Central memory CD8-positive, alpha-beta T cell (primary cell): ENCODE results near the gene NDRG3.
A peak's percentile ranks its signal among the peaks of the same experiment; 100 is the strongest.

ENCODE experiments used
- ATAC-seq: fragments of 150-1000 bp; cut with Tn5 transposase; replicated peaks from 2 replicates; pipeline ENCODE4 v1.10.0; 2022; ENCODE audit warnings: mild to moderate bottlenecking, moderate FRiP score, moderate number of reproducible peaks; ENCODE audit not compliant: poor library complexity, severe bottlenecking; ENCODE audit errors: extremely low read depth
- DNase-seq, 2 donors: peaks; one replicate each; pipeline ENCODE4 v3.0.0; 2021; ENCODE audit warnings: low spot score in 2 of 2
- H3K27ac Mint-ChIP-seq: one replicate; pipeline ENCODE4 v1.8.0; 2022; ENCODE audit warnings: low read depth, mild to moderate bottlenecking, moderate library complexity, mixed read lengths
- H3K27me3 Mint-ChIP-seq: one replicate; pipeline ENCODE4 v1.8.0; 2022; ENCODE audit warnings: mixed read lengths
- H3K36me3 Mint-ChIP-seq: one replicate; pipeline ENCODE4 v1.8.0; 2022; ENCODE audit warnings: mild to moderate bottlenecking, moderate library complexity, mixed read lengths; ENCODE audit not compliant: insufficient read depth
- H3K4me1 Mint-ChIP-seq: one replicate; pipeline ENCODE4 v1.8.0; 2022; ENCODE audit warnings: mixed read lengths
- H3K4me3 Mint-ChIP-seq: one replicate; pipeline ENCODE4 v1.8.0; 2022; ENCODE audit warnings: mild to moderate bottlenecking, moderate library complexity, mixed read lengths
- H3K9me3 Mint-ChIP-seq: one replicate; pipeline ENCODE4 v1.8.0; 2022; ENCODE audit warnings: mixed read lengths

Gene NDRG3

DNA sequence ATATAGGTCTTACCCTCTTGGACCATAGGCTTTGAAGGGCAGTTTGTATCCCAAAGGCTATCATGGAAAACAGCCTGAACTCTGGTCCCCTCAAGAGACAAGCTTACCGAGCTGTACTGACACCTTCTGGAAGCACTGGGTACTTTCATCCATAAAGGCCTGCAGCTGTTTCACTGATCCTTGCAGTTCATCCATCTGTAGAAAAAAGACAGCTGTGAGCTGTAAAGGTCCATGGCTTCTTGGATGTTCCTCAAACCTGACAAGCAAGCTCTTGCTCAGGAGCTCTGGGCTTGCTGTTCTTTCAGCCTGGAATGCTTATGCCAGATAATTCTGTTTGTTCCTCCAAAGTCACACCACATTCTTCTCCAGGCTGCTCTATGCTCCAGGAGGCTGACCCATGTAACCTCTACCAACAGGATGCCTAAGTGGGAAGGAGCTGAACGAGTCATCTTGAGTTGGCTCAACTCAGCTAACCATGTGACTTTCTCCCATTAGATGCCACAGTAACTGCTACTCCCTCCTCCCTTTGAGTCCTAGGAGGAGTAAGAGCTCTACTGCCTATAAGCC is 8.8 kb upstream of the NDRG3 start:
- H3K36me3 Mint-ChIP-seq, result peaks cover 17% of the 10 kb centered on the region
- no peak overlapping the region for H3K4me3 Mint-ChIP-seq
- H3K9me3 Mint-ChIP-seq, result no peaks in the 10 kb centered on the region
- H3K27ac Mint-ChIP-seq, result no peak overlapping the region
- peak; percentile 68 for ATAC-seq
- H3K27me3 Mint-ChIP-seq, result no peaks in the 10 kb centered on the region
- H3K4me1 Mint-ChIP-seq, result peaks cover 6% of the 10 kb centered on the region
- DNase-seq, result peak in 1 of 2 donors; percentile 18

DNA sequence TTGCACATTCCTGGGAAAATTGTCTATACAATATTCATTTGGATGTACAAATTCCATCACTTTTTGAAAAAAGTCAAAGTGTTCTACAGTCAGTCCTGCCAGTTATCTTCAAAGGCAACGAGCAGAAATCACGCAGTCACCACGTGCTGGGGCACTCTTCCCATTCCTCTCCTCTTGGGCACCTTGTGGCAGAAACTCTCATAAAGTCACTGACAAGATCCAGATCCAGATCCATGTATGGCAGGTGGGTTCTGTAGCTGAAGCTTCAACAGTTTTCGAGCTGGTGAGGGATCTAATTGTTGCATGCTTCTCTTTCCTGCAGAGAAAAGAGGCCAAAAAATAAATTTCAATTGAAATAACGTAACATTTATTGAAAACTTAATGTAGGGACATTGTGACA is 6.7 kb upstream of the NDRG3 start:
- Mint-ChIP-seq H3K36me3 (peaks cover 14% of the 10 kb centered on the region), H3K27ac (no peak overlapping the region), H3K9me3 (no peaks in the 10 kb centered on the region), H3K4me3 (no peak overlapping the region), H3K27me3 (no peaks in the 10 kb centered on the region), H3K4me1 (peaks cover 3% of the 10 kb centered on the region)
- no peak for DNase-seq
- ATAC-seq, result no peak

DNA sequence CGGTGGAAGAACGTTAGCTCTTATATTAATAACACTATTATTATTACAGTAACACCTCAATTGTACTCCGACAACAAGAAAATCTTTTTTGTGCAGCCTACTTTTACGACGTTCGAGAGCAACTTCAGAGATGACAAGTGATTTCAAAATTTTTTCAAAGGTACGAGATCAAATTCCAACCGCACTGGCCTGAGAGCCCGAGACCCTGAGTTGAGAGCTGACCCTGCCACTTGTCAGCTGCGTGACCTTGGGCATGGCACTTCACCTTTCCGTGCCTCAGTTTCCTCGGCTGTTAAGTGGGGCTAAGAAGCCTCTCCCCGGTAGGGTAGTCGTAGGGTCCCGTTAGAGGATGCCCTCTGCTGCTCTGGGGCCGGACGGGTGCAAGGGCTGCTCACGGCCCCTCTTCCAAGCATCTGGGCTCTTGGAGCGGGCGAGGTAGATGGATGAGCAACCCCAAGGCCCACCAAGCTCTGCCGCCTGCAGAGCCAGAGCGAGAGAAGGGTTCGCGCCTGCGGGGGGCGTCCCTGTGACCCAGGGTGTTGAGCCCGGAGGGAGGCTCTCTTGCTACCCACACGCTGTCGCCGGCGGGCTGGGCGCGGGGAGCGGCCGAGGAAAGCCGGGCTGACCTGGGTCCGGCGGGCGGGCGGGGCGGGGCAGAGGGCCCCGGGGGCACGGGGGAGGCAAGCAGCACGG is 510 bp downstream of the NDRG3 start:
- Mint-ChIP-seq H3K4me3 (peak overlapping the region; percentile 89), H3K27me3 (no peaks in the 10 kb centered on the region), H3K36me3 (peaks cover 2% of the 10 kb centered on the region), H3K27ac (peak overlapping the region; percentile 73), H3K9me3 (no peaks in the 10 kb centered on the region), H3K4me1 (peaks cover 38% of the 10 kb centered on the region)
- peak; percentile 45 for ATAC-seq
- DNase-seq, result peak in 1 of 2 donors; percentile 18

DNA sequence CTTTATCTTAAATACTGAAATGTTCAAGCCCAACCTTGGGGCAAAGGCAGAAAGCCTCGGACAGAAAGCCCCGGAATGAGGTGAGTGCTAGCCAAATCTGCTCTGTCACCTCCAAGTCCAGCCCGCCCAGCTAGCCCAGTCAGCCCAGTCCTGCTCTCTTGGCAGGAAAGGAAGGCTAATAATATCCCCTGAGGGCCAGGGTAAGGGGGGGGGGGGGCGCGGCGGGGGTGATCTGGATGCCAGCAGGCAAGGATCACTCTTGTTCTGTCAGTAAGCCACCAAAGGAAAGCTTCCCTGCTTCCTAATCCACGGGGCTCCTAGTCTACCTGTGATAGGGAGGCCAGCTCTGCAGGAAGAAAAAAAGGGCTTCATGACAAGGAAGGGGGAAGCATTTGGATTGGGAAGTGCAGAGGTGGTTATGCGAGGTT is 1.1 kb downstream of the NDRG3 start:
- H3K4me1 Mint-ChIP-seq, result peaks cover 38% of the 10 kb centered on the region
- peak overlapping the region; percentile 89 for H3K4me3 Mint-ChIP-seq
- peaks cover 2% of the 10 kb centered on the region for H3K36me3 Mint-ChIP-seq
- no peaks in the 10 kb centered on the region for H3K9me3 Mint-ChIP-seq
- H3K27ac Mint-ChIP-seq, result peak overlapping the region; percentile 73
- ATAC-seq (no peak), DNase-seq (no peak)
- H3K27me3 Mint-ChIP-seq, result no peaks in the 10 kb centered on the region

DNA sequence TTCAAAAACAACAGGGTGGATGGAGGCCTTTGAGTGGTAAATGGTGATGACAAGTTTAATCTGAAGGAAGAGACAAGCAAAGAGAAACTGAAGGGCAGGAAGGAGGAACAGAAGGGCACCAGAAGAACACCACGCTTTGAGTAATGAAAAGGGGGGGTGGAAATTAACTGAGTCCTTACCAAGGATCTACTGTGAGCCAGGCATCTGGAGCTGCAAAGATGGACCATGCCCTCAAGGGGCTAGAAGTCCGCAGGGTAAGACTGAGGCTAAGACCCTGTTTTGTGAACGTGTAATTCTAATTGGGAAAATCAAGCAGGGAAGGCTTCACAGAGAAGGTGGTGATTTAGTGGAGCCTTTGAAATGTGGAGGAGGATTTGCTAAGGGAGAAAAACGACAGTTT is 1.6 kb downstream of the NDRG3 start:
- H3K27me3 Mint-ChIP-seq, result no peaks in the 10 kb centered on the region
- H3K9me3 Mint-ChIP-seq, result no peaks in the 10 kb centered on the region
- H3K4me3 Mint-ChIP-seq, result peak overlapping the region; percentile 89
- peaks cover 38% of the 10 kb centered on the region for H3K4me1 Mint-ChIP-seq
- H3K27ac Mint-ChIP-seq, result peak overlapping the region; percentile 39
- DNase-seq, result no peak
- ATAC-seq, result no peak
- peaks cover 2% of the 10 kb centered on the region for H3K36me3 Mint-ChIP-seq

DNA sequence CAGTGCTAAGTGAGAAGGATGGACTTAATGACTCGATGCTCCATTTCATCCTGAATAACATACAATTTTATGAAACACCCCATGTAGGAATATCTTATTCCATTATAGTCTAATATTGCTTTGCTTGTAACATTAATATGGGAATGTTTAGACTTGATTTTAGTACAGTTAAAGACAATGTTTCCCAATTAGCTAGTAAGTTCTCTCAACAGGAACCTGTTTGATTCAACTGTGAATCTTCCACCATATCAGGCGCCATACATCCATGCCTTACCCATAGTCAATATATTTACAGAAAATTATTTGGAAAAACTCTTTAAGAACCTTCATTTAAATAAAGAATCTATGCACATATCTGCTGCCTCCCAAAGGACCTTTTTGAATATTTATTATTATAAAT is 3.3 kb downstream of the NDRG3 start:
- peaks cover 38% of the 10 kb centered on the region for H3K4me1 Mint-ChIP-seq

DNA sequence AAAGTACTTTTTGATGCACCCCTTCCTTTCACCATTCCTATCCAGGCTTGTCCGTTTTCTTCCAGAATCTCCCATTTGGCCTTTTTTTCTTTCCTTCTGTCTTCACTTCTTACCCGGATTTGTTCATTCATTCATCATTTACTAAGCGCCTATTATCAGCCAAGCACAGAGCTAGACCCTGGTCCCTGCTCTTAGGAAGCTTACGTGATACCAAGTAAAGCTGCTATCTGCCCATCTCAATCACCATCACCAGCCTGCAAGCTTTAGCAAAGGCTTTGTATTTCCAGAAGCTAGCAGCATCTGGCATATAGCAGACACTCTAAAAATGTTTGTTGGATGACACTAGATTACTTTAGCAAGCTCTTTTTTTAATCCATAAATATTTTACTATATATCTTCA is 4.8 kb downstream of the NDRG3 start:
- Mint-ChIP-seq H3K4me3 (no peak overlapping the region), H3K36me3 (peaks cover 3% of the 10 kb centered on the region), H3K27me3 (no peaks in the 10 kb centered on the region), H3K27ac (no peak overlapping the region), H3K4me1 (peaks cover 31% of the 10 kb centered on the region), H3K9me3 (no peaks in the 10 kb centered on the region)
- ATAC-seq (no peak), DNase-seq (no peak)

More for the DNA sequence above, 3.3 kb downstream of the NDRG3 start:
- DNase-seq (no peak), ATAC-seq (no peak)
- Mint-ChIP-seq H3K27me3 (no peaks in the 10 kb centered on the region), H3K27ac (no peak overlapping the region), H3K9me3 (no peaks in the 10 kb centered on the region), H3K36me3 (peaks cover 3% of the 10 kb centered on the region), H3K4me3 (no peak overlapping the region)

DNA sequence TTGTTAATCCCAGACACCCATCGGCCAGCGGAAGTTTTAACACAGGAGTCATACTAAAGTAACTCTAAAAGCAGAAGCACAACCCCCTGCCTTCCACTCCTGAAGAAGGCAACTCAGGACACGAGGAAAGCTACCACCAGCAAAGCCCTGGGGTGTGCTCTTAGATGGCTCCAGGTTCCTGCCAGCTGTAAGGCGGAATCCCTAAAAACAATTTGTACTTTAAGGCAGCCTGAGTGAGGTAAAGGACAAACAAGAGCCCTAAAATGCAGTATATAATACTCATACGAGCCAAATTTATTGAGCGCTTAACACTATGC is 8.7 kb downstream of the NDRG3 start:
- DNase-seq (no peak), ATAC-seq (no peak)
- Mint-ChIP-seq H3K4me1 (peaks cover 31% of the 10 kb centered on the region), H3K4me3 (no peak overlapping the region), H3K27me3 (no peaks in the 10 kb centered on the region), H3K27ac (no peak overlapping the region), H3K9me3 (no peaks in the 10 kb centered on the region), H3K36me3 (peaks cover 1% of the 10 kb centered on the region)

DNA sequence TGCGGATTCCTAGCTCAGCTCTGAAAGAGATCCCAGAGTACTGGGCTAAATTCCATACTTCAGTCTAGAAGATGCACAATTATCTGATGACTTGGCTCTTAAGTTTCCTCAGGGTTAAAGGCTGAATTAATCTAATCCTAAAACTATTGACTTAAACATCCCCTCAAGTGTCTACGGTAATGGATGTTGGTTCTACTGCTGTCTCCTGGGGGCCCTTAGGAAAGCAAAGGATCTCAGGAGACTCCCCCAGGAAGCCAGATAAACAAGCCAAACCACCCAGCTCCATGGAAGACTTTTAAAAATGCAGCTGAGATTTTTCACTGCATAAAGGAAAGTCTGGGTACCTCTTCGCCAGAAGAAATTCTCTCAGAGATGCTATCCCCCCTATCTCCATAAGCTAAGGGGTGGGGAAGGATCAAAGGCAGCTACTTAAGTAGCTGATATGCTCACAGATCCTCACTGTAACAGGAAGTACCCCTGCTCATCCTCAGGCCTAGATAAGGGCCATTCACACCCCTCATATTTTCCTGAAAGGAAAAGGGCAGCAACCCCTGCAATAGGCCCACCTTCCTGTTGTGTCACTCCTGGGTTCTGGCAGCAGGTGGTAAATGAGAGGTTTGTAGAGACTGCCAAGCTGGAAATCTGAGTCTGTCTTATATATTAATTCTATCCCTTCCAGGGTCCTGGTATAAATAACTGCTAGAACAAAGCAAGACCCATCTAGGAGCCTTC is 9.3 kb downstream of the NDRG3 start:
- Mint-ChIP-seq H3K36me3 (peaks cover 1% of the 10 kb centered on the region), H3K27me3 (no peaks in the 10 kb centered on the region), H3K9me3 (no peaks in the 10 kb centered on the region), H3K4me3 (no peak overlapping the region), H3K27ac (no peak overlapping the region), H3K4me1 (peaks cover 26% of the 10 kb centered on the region)
- ATAC-seq, result no peak
- DNase-seq, result no peak

DNA sequence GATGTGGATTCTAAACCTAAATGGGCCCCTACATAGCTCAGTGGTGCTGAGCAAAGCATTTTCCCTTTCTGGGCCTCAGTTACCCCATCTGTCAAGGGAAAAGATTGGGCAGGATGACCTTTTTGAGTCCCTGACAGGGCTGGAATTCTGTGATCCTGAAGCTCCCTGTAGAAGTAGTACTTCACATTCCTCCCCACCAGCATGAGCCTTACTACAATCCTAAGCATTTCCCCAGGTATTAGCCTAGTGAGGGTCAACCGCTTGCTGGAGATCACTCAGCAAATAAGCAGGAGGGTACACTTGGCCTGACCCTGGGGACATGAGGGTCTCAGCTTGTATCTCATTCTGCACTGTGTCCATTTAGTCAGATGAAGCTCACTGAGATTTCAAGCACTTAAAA is 13.4 kb downstream of the NDRG3 start:
- no peak overlapping the region for H3K4me3 Mint-ChIP-seq
- H3K27me3 Mint-ChIP-seq, result no peaks in the 10 kb centered on the region
- no peaks in the 10 kb centered on the region for H3K9me3 Mint-ChIP-seq
- peaks cover 22% of the 10 kb centered on the region for H3K4me1 Mint-ChIP-seq
- peaks cover 2% of the 10 kb centered on the region for H3K36me3 Mint-ChIP-seq
- ATAC-seq (no peak), DNase-seq (no peak)
- no peak overlapping the region for H3K27ac Mint-ChIP-seq

DNA sequence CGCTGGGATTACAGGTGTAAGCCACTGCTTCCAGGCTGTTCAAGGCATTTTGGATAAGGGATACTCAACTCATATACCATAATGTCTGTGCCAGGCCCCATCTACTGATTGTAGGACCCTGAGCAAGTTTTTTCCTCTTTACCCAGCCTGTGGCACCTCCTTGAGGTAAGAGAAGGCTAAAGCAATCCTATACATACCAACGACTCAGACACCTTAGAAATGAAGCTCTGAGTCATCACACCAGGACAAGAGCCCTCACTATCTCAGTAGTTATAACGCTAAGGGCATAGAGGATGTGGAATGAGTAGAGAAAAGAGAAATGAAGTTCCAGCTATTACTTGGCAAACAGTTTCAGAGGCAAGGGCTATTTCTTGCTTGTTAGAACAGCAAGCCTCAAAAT is 16.9 kb downstream of the NDRG3 start:
- Mint-ChIP-seq H3K4me1 (peaks cover 12% of the 10 kb centered on the region), H3K4me3 (no peak overlapping the region), H3K36me3 (peaks cover 4% of the 10 kb centered on the region), H3K27me3 (no peaks in the 10 kb centered on the region), H3K9me3 (no peaks in the 10 kb centered on the region), H3K27ac (no peak overlapping the region)
- DNase-seq (no peak), ATAC-seq (no peak)

DNA sequence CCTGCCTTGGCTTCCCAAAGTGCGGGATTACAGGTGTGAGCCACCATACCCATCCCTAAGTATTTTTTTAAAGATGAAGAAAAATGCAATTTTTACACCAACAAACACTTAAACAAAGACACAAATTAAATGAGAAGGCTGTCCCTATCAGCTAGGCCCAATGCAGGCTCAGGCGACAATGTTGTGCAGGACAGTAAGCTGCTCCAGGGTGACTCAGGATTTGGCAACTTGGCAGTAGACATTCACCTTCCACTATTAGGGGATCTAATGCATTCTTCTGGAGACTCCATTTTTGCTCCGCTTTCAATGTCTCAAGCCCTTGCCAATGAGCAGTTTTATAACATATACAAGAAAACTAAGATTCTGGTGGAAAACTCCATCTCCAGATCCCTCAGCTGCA is 19.7 kb downstream of the NDRG3 start:
- no peaks in the 10 kb centered on the region for H3K27me3 Mint-ChIP-seq
- DNase-seq (no peak), ATAC-seq (no peak)
- no peaks in the 10 kb centered on the region for H3K9me3 Mint-ChIP-seq
- peaks cover 4% of the 10 kb centered on the region for H3K4me1 Mint-ChIP-seq
- peaks cover 8% of the 10 kb centered on the region for H3K36me3 Mint-ChIP-seq
- H3K4me3 Mint-ChIP-seq, result no peak overlapping the region
- no peak overlapping the region for H3K27ac Mint-ChIP-seq

DNA sequence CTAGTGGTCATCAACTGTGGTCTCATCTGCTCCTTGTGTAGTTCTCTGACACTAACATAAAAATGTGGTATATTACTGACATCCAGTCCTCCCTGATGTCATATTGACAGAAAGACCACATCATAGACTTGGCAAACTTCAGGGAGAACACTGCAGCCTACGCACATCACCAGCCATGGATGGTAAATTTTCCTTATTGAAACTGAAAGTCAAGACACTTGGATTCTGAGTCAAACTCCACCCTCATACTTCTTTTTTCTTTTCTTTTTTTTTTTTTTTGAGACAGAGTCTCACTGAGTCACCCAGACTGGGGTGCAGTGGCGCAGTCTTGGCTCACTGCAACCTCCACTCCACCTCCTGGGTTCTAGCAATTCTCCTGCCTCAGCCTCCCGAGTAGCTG is 25.4 kb downstream of the NDRG3 start:
- H3K36me3 Mint-ChIP-seq, result peaks cover 20% of the 10 kb centered on the region
- no peak for DNase-seq
- no peak for ATAC-seq
- H3K27ac Mint-ChIP-seq, result no peak overlapping the region
- no peak overlapping the region for H3K4me3 Mint-ChIP-seq
- no peaks in the 10 kb centered on the region for H3K9me3 Mint-ChIP-seq
- H3K4me1 Mint-ChIP-seq, result no peaks in the 10 kb centered on the region
- H3K27me3 Mint-ChIP-seq, result no peaks in the 10 kb centered on the region
